ENCODE measurements around the gene FZD2.

FZD2 gene

DNA sequence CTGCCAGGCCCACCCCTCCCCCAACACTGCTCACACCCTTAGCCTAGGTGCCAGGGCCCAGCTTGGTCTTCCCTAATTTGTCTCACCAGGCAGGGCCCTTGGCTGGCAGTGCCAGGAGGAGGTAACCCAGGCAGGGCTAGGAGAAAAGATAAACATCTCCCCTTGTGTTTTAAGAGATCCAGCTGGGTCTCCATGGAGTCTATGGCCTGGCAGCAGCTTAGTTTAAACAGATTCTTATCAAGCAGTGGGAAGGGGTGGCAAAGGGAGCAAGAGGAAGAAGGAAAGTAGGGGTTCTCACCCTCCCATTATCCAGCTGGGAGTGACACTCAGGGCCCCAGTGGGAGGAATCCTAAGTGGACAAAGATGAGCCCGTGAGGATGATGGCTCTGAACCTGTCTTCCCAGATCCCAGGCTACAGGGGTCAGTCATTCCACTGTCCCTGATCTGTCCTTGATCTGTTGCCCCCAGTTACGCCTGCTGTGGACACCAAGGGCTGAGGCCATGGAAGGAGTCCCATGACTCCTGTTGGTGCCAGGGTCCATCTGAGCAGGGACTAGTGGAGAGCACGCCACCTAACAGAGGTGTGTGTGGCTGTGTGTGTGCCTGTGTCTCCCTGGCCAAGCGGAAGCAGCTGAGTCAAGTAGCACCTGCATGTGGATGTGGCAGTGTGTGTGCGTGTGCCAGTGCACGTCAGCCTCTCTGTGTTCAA is 51.6 kb downstream of the FZD2 start:
- no peak for DNase-seq

GRCh38 chr17:44610331-44610730 is 53.0 kb downstream of the FZD2 start:
- no peak for DNase-seq
